ENCODE measurements around the gene TRAPPC6A. TPM values are rescaled to one million over a fixed set of nuclear protein-coding genes. Genes with fewer than 3 reads are reported as not detected.

The TRAPPC6A gene
- total RNA-seq (2021): 57.8 and 59.9 TPM in 2 replicates
- long read RNA-seq, transcript TRAPPC6A-201 (6 exons, 805 nt): major isoform, 12 of 19 reads
- long read RNA-seq, partial matches to known transcripts: 0 of 19 reads
- long read RNA-seq, other reads (novel, unspliced or antisense): 3 of 19 reads

GRCh38 chr19:45177817-45178261, at the start of gene TRAPPC6A:
Gene TRAPPC6A, minus strand, starts transcription at chr19:45178237. Its CDS starts 19 bp downstream, at chr19:45178218.
- DNase-seq: no peak
- no peak within 1 kb of the TSS for H2BK120ac ChIP-seq (ENCODE audit: low read depth, low read length, poor library complexity, severe bottlenecking)
- H2BK5ac ChIP-seq (ENCODE audit: insufficient read length, low read length): no peak within 1 kb of the TSS
- H3K23me2 ChIP-seq (ENCODE audit: insufficient read length, low read depth, low read length, poor library complexity, severe bottlenecking): peaks cover 13% of the 10 kb centered on the region
- no peak within 1 kb of the TSS for H4K5ac ChIP-seq (ENCODE audit: insufficient read length, low read depth, low read length)
- peaks cover 0 to 10% of the 10 kb centered on the region in 2 experiments; a peak in 3 of 4 replicates for H3K4me1 Mint-ChIP-seq
- no peak within 1 kb of the TSS for H3K27ac ChIP-seq (ENCODE audit: insufficient read length, low read depth, low read length)
- H4K8ac ChIP-seq (replicated peaks; ENCODE audit: insufficient read length, low read depth, low read length): no peak within 1 kb of the TSS
- no peak within 1 kb of the TSS for H2AFZ ChIP-seq (ENCODE audit: low read length)
- H3K23ac ChIP-seq (ENCODE audit: insufficient read length, low read depth, low read length): no peak within 1 kb of the TSS
- H3K9ac ChIP-seq (ENCODE audit: extremely low read depth, insufficient read length, low read length): peak within 1 kb of the TSS; percentile 56
- H3K4me2 ChIP-seq (ENCODE audit: insufficient read depth, insufficient read length, low read length): peak within 1 kb of the TSS; percentile 79
- H3K56ac ChIP-seq (ENCODE audit: insufficient read length, low read depth, low read length): no peak within 1 kb of the TSS
- TF ChIP-seq CTCF (conservative IDR thresholded peaks at IDR 0.05): no peak
- no peak within 1 kb of the TSS for H2BK20ac ChIP-seq (ENCODE audit: low read depth, low read length, poor library complexity, severe bottlenecking)
- H3T11ph ChIP-seq (ENCODE audit: low read length): no peak within 1 kb of the TSS
- H3K4ac ChIP-seq (ENCODE audit: low read depth, low read length): no peak within 1 kb of the TSS
- no peaks in the 10 kb centered on the region for H3K79me1 ChIP-seq (ENCODE audit: insufficient read depth, low read depth, low read length, poor library complexity, severe bottlenecking)
- no peaks in the 10 kb centered on the region for H4K20me1 ChIP-seq (ENCODE audit: control insufficient read depth, insufficient read depth, insufficient read length)
- no peaks in the 10 kb centered on the region for H3K79me2 ChIP-seq (ENCODE audit: insufficient read depth, low read length)
- no peak within 1 kb of the TSS for H2AK5ac ChIP-seq (ENCODE audit: insufficient read length, low read length)
- H3K9me3 Mint-ChIP-seq: no peaks in the 10 kb centered on the region
- H3K14ac ChIP-seq (ENCODE audit: insufficient read depth, low read length): no peak within 1 kb of the TSS
- H3K4me3 Mint-ChIP-seq: peak within 1 kb of the TSS; percentile 91 to 93
- no peaks in the 10 kb centered on the region for H3K9me3 ChIP-seq (ENCODE audit: control insufficient read depth, low read depth, low read length)
- H2BK12ac ChIP-seq (ENCODE audit: insufficient read length, low read depth, low read length): no peak within 1 kb of the TSS
- no peak within 1 kb of the TSS for H2BK15ac ChIP-seq (ENCODE audit: low read depth, low read length)
- H3K36me3 Mint-ChIP-seq (ENCODE audit: insufficient read depth in 1 of 3, low read depth in 3 of 3): peaks cover 0 to 4% (median 2%) of the 10 kb centered on the region in 3 experiments; a peak in 2 of 7 replicates
- no peak within 1 kb of the TSS for H4K91ac ChIP-seq (ENCODE audit: insufficient read length, low read depth, low read length)
- H3K27ac Mint-ChIP-seq: peak within 1 kb of the TSS; percentile 96 to 98 (median 96)
- no peaks in the 10 kb centered on the region for H3K27me3 ChIP-seq (ENCODE audit: insufficient read depth, low read length)
- H3K18ac ChIP-seq (ENCODE audit: insufficient read length, low read depth, low read length): no peak within 1 kb of the TSS
- WGBS (ENCODE audit: extremely low coverage, insufficient read length, low lambda C conversion rate): no CpG with 5 or more reads among the region's 36 CpGs
- peaks cover 3% of the 10 kb centered on the region; the same call in 1 of the 2 replicates for H3K27me3 Mint-ChIP-seq (ENCODE audit: low read depth)
- no peaks in the 10 kb centered on the region for H3K4me1 ChIP-seq (ENCODE audit: insufficient read depth, low read length)

Data from H9 (cell line).